Panc1 (cell line): ENCODE results near the gene AIG1. TPM values are rescaled to one million over a fixed set of nuclear protein-coding genes. Genes with fewer than 3 reads are reported as not detected.

ENCODE experiments used
- ATAC-seq: fragments of 200-7000 bp; cut with Tn5 transposase; 2 replicates; pipeline ENCODE4 v1.9.1; 2020; ENCODE audit warnings: mild to moderate bottlenecking, moderate library complexity
- BruUV-seq: library from RNA; stranded (reverse); fragments of 400-500 nt; replicated peaks from 2 replicates; lab custom pipeline; 2021; lab: Mats Ljungman, UMichigan
- CTCF ChIA-PET: fragments of 300-600 bp; sonication (Branson Sonifier 250); formaldehyde crosslinking; loops from one replicate; lab custom pipeline; 2022; ENCODE audit warnings: antibody characterized with exemption; lab: Charles Lee
- POLR2A ChIA-PET: fragments of 300-600 bp; sonication (Branson Sonifier 250); formaldehyde crosslinking; loops from one replicate; lab custom pipeline; 2022; ENCODE audit warnings: antibody characterized with exemption; lab: Charles Lee
- DNase-seq: peaks from one replicate; pipeline ENCODE4 v3.0.0-alpha.2; 2010; ENCODE audit warnings: low read depth, low spot score
- H3K27ac ChIP-seq: 2 replicates; pipeline ENCODE4 v1.5.1; 2011; ENCODE audit warnings: mild to moderate bottlenecking, low read length, inconsistent platforms
- H3K27me3 ChIP-seq: fragments of 200-500 bp; sonication (Bioruptor generic); 2 replicates; pipeline ENCODE4 v1.6.0; 2014; ENCODE audit warnings: low read length, inconsistent platforms; ENCODE audit not compliant: control insufficient read depth, insufficient read depth
- H3K36me3 ChIP-seq: fragments of 200-500 bp; sonication (Bioruptor generic); 2 replicates; pipeline ENCODE4 v1.5.1; 2014; ENCODE audit warnings: inconsistent platforms, mild to moderate bottlenecking, low read length, moderate library complexity; ENCODE audit not compliant: control insufficient read depth, insufficient read depth
- H3K4me1 ChIP-seq: 2 replicates; pipeline ENCODE4 v1.5.1; 2011; ENCODE audit warnings: inconsistent platforms, mild to moderate bottlenecking, low read length, moderate library complexity; ENCODE audit not compliant: control insufficient read depth, insufficient read depth
- H3K4me3 ChIP-seq, 2 experiments: 2 replicates each; pipeline ENCODE4 v1.5.1; 2011 to 2012; ENCODE audit warnings: low read depth in 2 of 2, low read length in 2 of 2, mild to moderate bottlenecking in 2 of 2, inconsistent platforms in 1 of 2, moderate library complexity in 1 of 2
- H3K9me3 ChIP-seq: fragments of 200-500 bp; sonication (Bioruptor generic); 2 replicates; pipeline ENCODE4 v1.5.1; 2014; ENCODE audit warnings: low read depth, mild to moderate bottlenecking, inconsistent platforms, low read length, moderate library complexity; ENCODE audit not compliant: control insufficient read depth, insufficient read depth
- POLR2AphosphoS5 ChIP-seq: IDR thresholded peaks from 2 replicates; pipeline ENCODE4 v1.6.1; 2012; ENCODE audit warnings: mild to moderate bottlenecking, low read depth, low read length, moderate library complexity
- SIN3A ChIP-seq: IDR thresholded peaks from 2 replicates; pipeline ENCODE4 v1.6.1; 2012; ENCODE audit warnings: low read depth, mild to moderate bottlenecking, low read length, moderate library complexity, borderline replicate concordance; ENCODE audit not compliant: insufficient read depth
- TCF7L2 ChIP-seq: IDR thresholded peaks from 2 replicates; pipeline ENCODE4 v1.6.1; 2011; ENCODE audit warnings: mild to moderate bottlenecking, low read depth, low read length, inconsistent platforms
- in situ Hi-C: cut with HindIII; loops from 2 replicates; pipeline ENCODE4 v1.10.0; 2016; ENCODE audit warnings: low sequenced_read_pairs, low pct_unique_long_range_greater_than_20kb
- intact Hi-C: fragments of 100-400 bp; cut with micrococcal nuclease; formaldehyde crosslinking; loops from one replicate; pipeline ENCODE4 v1.10.0; 2022; ENCODE audit not compliant: unreplicated experiment
- total RNA-seq: library from RNA; stranded (reverse); gene quantifications from one replicate; pipeline ENCODE4 v1.2.1, GENCODE V29; 2021; ENCODE audit not compliant: unreplicated experiment
- TF ChIP-seq, protein P1 (sequence below): fragments of 450-650 bp; IDR thresholded peaks from 2 replicates; pipeline ENCODE4 v1.5.1; 2017; ENCODE audit warnings: mild to moderate bottlenecking
- TF ChIP-seq, protein P2 (sequence below), 2 experiments: IDR thresholded peaks; 2 replicates each; pipeline ENCODE4 v1.6.1; 2011 to 2012; ENCODE audit warnings: low read depth in 2 of 2, control low read depth in 1 of 2, low read length in 1 of 2, mild to moderate bottlenecking in 1 of 2, moderate library complexity in 1 of 2; ENCODE audit not compliant: insufficient read depth in 1 of 2

Gene AIG1
- total RNA-seq, 1 experiment from 2014 or later: 23.9 TPM

DNA sequence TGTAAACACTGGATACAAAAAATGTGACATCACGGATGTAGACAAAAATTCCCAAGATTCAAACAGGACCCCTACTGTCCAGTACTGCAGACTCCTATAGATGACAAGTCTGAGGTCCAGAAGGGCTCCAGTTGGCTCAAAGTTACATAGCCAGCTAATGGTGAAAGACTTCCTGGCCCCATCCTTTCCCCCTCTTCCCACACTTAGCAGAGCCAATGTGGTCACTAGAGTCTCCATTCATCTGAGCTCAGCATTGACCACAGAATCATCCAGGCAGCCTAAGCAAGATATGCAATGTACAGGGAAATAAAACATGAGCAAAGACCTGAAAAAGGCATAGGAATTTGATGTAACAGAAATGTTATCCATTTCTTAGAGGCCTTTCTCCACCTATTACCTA lies 209.3 kb downstream of the AIG1 start:
- in situ Hi-C loops: no loop called here

DNA sequence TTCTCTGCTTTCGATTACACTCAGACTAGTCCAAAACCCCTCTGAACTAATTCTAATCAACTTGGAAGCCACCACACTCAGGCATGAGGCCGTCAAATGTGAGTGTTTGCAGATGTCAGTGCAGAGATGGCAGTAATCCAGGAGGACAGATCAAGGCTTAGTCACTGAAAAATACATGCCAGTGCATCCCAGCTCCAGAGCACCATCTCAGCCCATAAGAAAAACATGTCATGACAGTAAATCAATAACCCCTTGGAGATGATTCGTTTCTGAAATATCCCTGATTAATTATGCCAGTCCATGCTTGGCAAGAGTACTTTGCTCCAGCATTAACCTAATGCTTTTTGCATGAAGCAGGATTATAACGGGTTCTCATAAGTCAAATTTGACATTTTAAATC lies 210.3 kb downstream of the AIG1 start:
- no TSS peak for BruUV-seq
- intact Hi-C loops (no loop called here), in situ Hi-C loops (no loop called here)
- ChIA-PET POLR2A (no interaction called here), CTCF (no interaction called here)
- Histone ChIP-seq H3K9me3 (no peaks in the 10 kb centered on the region), H3K4me3 (no peak overlapping the region), H3K36me3 (no peaks in the 10 kb centered on the region), H3K27ac (no peak overlapping the region), H3K27me3 (no peaks in the 10 kb centered on the region; the same call in none of the 2 replicates), H3K4me1 (no peaks in the 10 kb centered on the region)
- DNase-seq: no peak
- TF ChIP-seq, protein P1, sequence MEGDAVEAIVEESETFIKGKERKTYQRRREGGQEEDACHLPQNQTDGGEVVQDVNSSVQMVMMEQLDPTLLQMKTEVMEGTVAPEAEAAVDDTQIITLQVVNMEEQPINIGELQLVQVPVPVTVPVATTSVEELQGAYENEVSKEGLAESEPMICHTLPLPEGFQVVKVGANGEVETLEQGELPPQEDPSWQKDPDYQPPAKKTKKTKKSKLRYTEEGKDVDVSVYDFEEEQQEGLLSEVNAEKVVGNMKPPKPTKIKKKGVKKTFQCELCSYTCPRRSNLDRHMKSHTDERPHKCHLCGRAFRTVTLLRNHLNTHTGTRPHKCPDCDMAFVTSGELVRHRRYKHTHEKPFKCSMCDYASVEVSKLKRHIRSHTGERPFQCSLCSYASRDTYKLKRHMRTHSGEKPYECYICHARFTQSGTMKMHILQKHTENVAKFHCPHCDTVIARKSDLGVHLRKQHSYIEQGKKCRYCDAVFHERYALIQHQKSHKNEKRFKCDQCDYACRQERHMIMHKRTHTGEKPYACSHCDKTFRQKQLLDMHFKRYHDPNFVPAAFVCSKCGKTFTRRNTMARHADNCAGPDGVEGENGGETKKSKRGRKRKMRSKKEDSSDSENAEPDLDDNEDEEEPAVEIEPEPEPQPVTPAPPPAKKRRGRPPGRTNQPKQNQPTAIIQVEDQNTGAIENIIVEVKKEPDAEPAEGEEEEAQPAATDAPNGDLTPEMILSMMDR: no peak
- TF ChIP-seq, protein P2, sequence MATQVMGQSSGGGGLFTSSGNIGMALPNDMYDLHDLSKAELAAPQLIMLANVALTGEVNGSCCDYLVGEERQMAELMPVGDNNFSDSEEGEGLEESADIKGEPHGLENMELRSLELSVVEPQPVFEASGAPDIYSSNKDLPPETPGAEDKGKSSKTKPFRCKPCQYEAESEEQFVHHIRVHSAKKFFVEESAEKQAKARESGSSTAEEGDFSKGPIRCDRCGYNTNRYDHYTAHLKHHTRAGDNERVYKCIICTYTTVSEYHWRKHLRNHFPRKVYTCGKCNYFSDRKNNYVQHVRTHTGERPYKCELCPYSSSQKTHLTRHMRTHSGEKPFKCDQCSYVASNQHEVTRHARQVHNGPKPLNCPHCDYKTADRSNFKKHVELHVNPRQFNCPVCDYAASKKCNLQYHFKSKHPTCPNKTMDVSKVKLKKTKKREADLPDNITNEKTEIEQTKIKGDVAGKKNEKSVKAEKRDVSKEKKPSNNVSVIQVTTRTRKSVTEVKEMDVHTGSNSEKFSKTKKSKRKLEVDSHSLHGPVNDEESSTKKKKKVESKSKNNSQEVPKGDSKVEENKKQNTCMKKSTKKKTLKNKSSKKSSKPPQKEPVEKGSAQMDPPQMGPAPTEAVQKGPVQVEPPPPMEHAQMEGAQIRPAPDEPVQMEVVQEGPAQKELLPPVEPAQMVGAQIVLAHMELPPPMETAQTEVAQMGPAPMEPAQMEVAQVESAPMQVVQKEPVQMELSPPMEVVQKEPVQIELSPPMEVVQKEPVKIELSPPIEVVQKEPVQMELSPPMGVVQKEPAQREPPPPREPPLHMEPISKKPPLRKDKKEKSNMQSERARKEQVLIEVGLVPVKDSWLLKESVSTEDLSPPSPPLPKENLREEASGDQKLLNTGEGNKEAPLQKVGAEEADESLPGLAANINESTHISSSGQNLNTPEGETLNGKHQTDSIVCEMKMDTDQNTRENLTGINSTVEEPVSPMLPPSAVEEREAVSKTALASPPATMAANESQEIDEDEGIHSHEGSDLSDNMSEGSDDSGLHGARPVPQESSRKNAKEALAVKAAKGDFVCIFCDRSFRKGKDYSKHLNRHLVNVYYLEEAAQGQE (IDR thresholded peaks at IDR 0.05; ENCODE audit: insufficient read depth in 1 of 2, low read depth in 2 of 2, low read length in 1 of 2): no peak
- no peak for TF ChIP-seq SIN3A
- TF ChIP-seq TCF7L2: no peak
- TF ChIP-seq POLR2AphosphoS5: no peak
- no peak for ATAC-seq

More for the DNA sequence above, 209.3 kb downstream of the AIG1 start:
- Histone ChIP-seq H3K9me3 (no peaks in the 10 kb centered on the region), H3K27ac (no peak overlapping the region), H3K27me3 (no peaks in the 10 kb centered on the region; the same call in none of the 2 replicates), H3K4me1 (no peaks in the 10 kb centered on the region), H3K4me3 (no peak overlapping the region), H3K36me3 (no peaks in the 10 kb centered on the region)
- TF ChIP-seq POLR2AphosphoS5: no peak
- ATAC-seq (no peak), DNase-seq (no peak)
- CTCF ChIA-PET: no interaction called here
- BruUV-seq: no TSS peak
- intact Hi-C loops: no loop called here
- POLR2A ChIA-PET: interaction anchor here (0.7 kb wide), 1 partner anchor 1257 kb away, joined by 3 read pairs; no protein-coding TSS in a partner anchor

DNA sequence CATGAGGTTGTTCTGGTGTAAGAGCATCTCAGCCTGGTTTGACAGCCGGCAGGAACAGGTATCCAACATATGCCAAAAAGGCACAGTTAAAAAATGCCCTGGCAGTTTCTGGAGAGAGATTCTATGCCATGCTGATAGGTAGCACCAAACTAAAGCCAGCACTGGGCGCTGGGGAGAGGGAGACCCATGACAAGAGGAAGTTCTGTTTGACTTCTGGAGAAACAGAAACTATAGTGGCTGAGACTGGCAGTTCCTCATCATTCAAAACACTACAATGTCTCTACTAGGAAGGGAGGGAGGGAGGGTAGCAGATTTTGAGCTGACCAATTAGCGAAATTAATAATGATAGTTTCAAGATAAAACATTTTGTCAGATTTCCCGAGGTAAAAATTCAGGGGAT lies 215.7 kb downstream of the AIG1 start:
- POLR2A ChIA-PET: no interaction called here
- no TSS peak for BruUV-seq
- no peak for ATAC-seq

More for the DNA sequence above, 215.7 kb downstream of the AIG1 start:
- CTCF ChIA-PET: no interaction called here
- in situ Hi-C loops (no loop called here), intact Hi-C loops (no loop called here)
- no peaks in the 10 kb centered on the region for H3K36me3 ChIP-seq
- no peak for DNase-seq
- no peaks in the 10 kb centered on the region for H3K9me3 ChIP-seq
- H3K4me3 ChIP-seq: no peak overlapping the region
- TF ChIP-seq SIN3A (no peak), POLR2AphosphoS5 (no peak), TCF7L2 (no peak)
- TF ChIP-seq, protein P2 (IDR thresholded peaks at IDR 0.05; ENCODE audit: insufficient read depth in 1 of 2, low read depth in 2 of 2, low read length in 1 of 2): no peak
- TF ChIP-seq, protein P1: no peak
- no peaks in the 10 kb centered on the region for H3K4me1 ChIP-seq
- no peak overlapping the region for H3K27ac ChIP-seq
- peaks cover 3% of the 10 kb centered on the region; the same call in 1 of the 2 replicates for H3K27me3 ChIP-seq
